Subcutaneous abdominal adipose tissue (tissue), 5 donors: ENCODE measurements around the gene LZTR1.
"Not testable (repeated sequence)": the region's sequence is repeated elsewhere in the genome, so short reads cannot be mapped to it uniquely, and the experiment has no call there.

Experiments
- H3K27ac ChIP-seq: one replicate; pipeline ENCODE4 v1.7.0; 2013; ENCODE audit warnings: low read depth, mild to moderate bottlenecking, inconsistent platforms, low read length, moderate library complexity
- H3K27me3 ChIP-seq, 5 donors: one replicate each; pipeline ENCODE4 v1.7.0; 2013; ENCODE audit warnings: low read length in 5 of 5, inconsistent platforms in 1 of 5; ENCODE audit not compliant: control insufficient read depth in 5 of 5, insufficient read depth in 4 of 5
- H3K36me3 ChIP-seq, 5 donors: one replicate each; pipeline ENCODE4 v1.7.0; 2013; ENCODE audit warnings: low read length in 5 of 5; ENCODE audit not compliant: control insufficient read depth in 5 of 5, insufficient read depth in 5 of 5
- H3K4me1 ChIP-seq, 5 donors: one replicate each; pipeline ENCODE4 v1.7.0; 2013; ENCODE audit warnings: low read length in 5 of 5, mild to moderate bottlenecking in 3 of 5, moderate library complexity in 1 of 5; ENCODE audit not compliant: control insufficient read depth in 5 of 5, insufficient read depth in 5 of 5
- H3K4me3 ChIP-seq, 5 donors: one replicate each; pipeline ENCODE4 v1.7.0; 2013; ENCODE audit warnings: low read length in 5 of 5, low read depth in 1 of 5
- H3K9ac ChIP-seq, 5 donors: one replicate each; pipeline ENCODE4 v1.7.0; 2013; ENCODE audit warnings: low read length in 5 of 5, mild to moderate bottlenecking in 4 of 5, moderate library complexity in 3 of 5
- H3K9me3 ChIP-seq, 5 donors: one replicate each; pipeline ENCODE4 v1.7.0; 2013; ENCODE audit warnings: low read length in 5 of 5; ENCODE audit not compliant: control insufficient read depth in 5 of 5
- donor health status: healthy.
- donor health status: healthy.
- donor health status: healthy.
- donor health status: healthy.
- donor health status: healthy.

Gene LZTR1

DNA sequence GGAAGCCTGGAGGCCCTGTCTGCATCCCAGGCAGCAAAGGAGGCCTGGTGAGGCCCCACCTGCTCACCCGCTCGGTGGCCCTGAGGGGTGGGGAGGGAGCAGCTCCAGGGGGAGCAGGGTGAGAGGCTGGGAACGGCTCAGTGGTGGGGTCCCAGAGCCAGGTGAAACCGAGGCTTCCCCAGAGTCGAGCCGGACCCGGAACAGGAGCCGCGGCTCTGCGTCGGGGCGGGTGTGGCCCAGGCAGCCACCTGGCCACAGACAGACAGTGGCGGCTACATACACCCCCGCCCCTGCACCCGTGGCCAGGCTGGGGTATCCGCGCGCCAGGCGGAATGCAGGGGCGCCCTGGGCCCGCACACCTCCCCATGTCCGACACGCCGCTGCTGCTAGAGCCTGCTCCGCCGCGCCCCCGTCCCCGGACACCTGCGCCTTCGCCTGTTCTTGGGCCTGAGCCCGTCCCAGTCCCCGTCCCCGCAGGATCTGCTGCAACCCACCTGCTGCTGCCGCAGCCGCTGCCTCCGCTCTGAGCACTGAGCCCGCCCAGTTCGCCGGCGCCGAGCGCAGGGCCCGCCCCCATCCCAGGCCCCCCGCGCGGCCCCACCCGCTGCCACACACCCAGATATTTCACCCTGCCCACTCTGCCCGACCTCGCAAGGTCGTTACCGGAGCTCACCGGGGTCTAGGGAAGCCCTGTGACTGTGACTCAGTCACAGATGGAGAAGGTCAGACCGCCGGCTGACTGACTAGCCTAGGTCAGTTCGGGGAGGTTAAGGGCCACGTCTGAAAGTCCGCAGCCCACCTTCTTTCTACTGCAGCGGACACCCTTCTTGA, 50.2 kb downstream of the LZTR1 start, which contains the start of gene SLC7A4:
TSS of gene SLC7A4 (minus strand) at position 525 of the 831 bp plus-strand sequence. CDS start 749 bp downstream, outside the sequence.
- no peak within 1 kb of the TSS for H3K27ac ChIP-seq
- H3K9me3 ChIP-seq = no peaks in the 10 kb centered on the region
- peaks cover 0 to 31% (median 18%) of the 10 kb centered on the region in 5 donors for H3K4me1 ChIP-seq
- H3K4me3 ChIP-seq = peak within 1 kb of the TSS; percentile 39 to 68 (median 64)
- peaks cover 3 to 23% (median 9%) of the 10 kb centered on the region in 5 donors for H3K27me3 ChIP-seq
- no peaks in the 10 kb centered on the region for H3K36me3 ChIP-seq
- H3K9ac ChIP-seq = peak within 1 kb of the TSS in 1 of 5 donors; percentile 58

DNA sequence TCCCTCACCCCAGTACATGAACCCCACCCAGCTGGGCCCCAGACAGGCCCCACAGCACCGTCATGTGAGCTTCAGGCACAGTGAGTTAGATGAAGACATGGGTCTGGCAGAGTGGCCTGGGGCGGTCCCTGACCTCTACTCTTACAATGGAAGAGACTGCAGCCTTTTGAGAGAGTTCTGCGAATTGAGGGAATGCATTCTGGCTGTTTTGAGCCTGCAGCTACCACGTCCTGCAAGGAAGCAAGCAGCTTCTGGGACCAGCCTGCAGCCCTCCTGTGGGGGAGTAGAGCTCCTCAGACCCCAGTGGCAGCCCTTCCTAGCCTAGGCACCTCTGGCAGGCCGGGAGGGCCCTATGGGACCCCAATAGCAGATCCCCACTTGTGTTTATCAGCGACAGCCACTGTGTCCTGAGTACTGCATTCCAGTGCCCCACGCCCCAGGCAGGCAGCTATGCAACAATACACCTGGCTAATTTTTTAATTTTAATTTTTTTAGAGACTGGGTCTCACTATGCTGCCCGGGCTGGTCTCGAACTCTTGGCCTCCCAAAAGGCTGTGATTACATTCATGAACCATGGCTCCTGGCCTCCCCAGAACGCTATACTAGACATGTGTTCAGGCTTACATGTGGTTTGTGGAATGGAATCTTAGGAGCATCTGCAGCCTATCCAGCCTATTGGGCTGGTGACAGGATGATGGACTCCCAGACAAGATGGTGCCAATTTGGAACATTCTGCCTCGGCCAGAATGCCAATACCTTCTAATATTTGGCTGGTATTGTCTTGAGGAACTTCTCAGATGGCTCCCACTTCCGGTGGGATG, 51.0 kb downstream of the LZTR1 start:
- H3K9ac ChIP-seq = peak overlapping the region in 1 of 5 donors; percentile 58
- peaks cover 3 to 23% (median 9%) of the 10 kb centered on the region in 5 donors for H3K27me3 ChIP-seq
- H3K36me3 ChIP-seq = no peaks in the 10 kb centered on the region
- no peak overlapping the region for H3K27ac ChIP-seq
- H3K4me3 ChIP-seq = peak overlapping the region; percentile 39 to 66 (median 48)
- no peaks in the 10 kb centered on the region for H3K9me3 ChIP-seq
- H3K4me1 ChIP-seq = peaks cover 0 to 35% (median 26%) of the 10 kb centered on the region in 5 donors

DNA sequence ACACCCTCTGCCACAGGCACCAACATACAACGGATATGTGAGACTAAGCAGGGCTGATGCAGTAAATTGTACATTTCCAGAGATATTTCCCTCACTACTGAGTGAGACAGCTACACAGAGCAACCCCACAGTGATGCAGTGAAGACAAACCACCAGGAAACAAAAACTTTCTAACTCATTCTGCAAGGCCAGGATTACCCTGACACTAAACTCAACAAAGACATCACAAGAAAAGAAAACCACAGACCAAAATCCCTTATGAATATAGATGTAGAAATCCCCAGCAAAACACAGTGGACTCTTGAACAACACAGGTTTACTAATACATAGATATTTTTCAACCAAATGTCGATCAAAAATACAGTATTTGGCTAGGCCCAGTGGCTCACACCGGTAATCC, 51.8 kb downstream of the LZTR1 start:
- H3K27me3 ChIP-seq = peaks cover 3 to 23% (median 9%) of the 10 kb centered on the region in 5 donors
- peaks cover 0 to 41% (median 32%) of the 10 kb centered on the region in 5 donors for H3K4me1 ChIP-seq
- no peak overlapping the region for H3K4me3 ChIP-seq
- H3K36me3 ChIP-seq = no peaks in the 10 kb centered on the region
- no peak overlapping the region for H3K9ac ChIP-seq
- H3K9me3 ChIP-seq = no peaks in the 10 kb centered on the region
- no peak overlapping the region for H3K27ac ChIP-seq

DNA sequence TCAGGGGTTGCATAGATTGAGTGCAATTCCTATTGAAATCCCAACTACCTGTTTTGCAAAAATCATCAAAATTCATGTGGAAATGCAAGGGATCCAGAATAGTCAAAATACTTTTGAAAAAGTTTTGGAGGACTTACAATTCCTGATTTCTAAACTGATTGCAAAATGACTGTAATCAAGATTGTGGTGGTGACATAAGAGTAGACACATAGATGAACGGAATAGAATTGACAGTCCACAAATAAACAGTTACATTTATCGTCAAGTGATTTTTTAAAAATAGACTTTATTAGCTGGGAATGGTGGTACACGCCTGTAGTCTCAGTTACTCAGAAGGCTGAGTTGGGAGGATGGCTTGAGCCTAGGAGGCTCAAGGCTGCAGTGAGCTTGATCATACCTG, 52.9 kb downstream of the LZTR1 start:
- no peaks in the 10 kb centered on the region for H3K36me3 ChIP-seq
- H3K4me1 ChIP-seq = peaks cover 0 to 41% (median 32%) of the 10 kb centered on the region in 5 donors
- H3K9me3 ChIP-seq = no peaks in the 10 kb centered on the region
- H3K27ac ChIP-seq = no peak overlapping the region
- H3K9ac ChIP-seq = no peak overlapping the region
- peaks cover 3 to 18% (median 9%) of the 10 kb centered on the region in 5 donors for H3K27me3 ChIP-seq
- H3K4me3 ChIP-seq = no peak overlapping the region

DNA sequence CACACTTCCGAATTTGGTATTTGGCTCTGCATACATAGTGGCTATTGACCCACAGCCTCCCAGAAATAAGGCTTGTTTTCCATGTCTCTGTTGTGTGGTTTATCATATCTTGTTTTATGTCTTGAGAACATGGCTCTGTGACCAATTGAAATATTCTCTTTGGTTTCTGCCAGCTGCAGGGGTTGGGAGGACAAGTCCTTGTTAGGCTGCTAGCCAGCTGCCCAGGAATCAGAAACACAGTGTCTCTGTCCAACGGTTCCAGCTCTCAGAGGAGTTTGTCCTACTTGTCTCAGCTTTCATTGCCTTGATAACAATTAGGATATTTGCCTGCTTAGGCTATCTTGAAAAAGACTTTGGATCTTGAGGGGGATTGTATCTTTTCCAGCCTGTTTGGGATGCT, 56.3 kb downstream of the LZTR1 start:
- H3K4me1 ChIP-seq = peaks cover 0 to 21% (median 15%) of the 10 kb centered on the region in 5 donors
- no peak overlapping the region for H3K27ac ChIP-seq
- H3K4me3 ChIP-seq = no peak overlapping the region
- no peaks in the 10 kb centered on the region for H3K36me3 ChIP-seq
- no peaks in the 10 kb centered on the region for H3K9me3 ChIP-seq
- H3K9ac ChIP-seq = no peak overlapping the region
- H3K27me3 ChIP-seq = no peaks in the 10 kb centered on the region

DNA sequence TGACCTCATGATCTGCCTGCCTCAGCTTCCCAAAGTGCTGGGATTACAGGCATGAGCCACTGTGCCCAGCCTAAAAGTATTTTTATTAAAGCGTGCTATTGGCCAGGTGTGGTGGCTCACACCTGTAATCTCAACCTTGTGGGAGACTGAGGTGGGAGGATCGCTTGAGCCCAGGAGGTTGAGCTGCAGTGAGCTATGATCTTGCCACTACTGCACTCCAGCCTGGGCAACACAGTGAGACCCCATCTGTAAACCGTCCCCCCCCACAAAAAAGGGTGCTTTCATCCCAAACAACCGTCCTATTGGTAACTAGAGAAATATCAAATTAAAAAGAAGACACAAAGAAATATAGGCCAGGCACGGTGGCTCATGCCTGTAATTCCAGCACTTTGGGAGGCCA, 57.1 kb downstream of the LZTR1 start:
- H3K27ac ChIP-seq, H3K9ac ChIP-seq: not testable (repeated sequence)

DNA sequence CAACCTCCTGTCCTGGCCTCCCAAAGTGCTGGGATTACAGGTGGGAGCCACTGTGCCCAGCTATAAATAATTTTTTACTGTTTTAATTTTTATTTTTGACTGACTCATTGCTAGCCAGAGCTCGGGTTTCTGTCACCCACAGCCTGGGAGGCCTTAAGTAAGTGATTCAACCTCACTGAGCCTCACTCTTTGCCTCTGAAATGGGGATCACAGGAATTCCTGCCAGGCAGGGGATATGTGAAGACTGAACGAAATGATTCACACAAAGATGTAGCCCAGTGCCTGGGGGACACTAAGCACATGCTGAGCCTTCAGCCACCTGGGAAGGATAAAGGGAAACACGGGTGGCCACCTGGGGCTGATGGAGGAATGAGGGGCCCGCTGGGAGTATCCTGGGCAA, 59.8 kb downstream of the LZTR1 start:
- H3K9ac ChIP-seq = no peak overlapping the region
- no peak overlapping the region for H3K27ac ChIP-seq
- no peak overlapping the region for H3K4me3 ChIP-seq
- H3K27me3 ChIP-seq = no peaks in the 10 kb centered on the region
- H3K4me1 ChIP-seq = peaks cover 3 to 37% (median 37%) of the 10 kb centered on the region in 5 donors
- H3K36me3 ChIP-seq = no peaks in the 10 kb centered on the region
- no peaks in the 10 kb centered on the region for H3K9me3 ChIP-seq

More for the DNA sequence above, 57.1 kb downstream of the LZTR1 start:
- H3K9me3 ChIP-seq, H3K4me3 ChIP-seq, H3K27me3 ChIP-seq, H3K36me3 ChIP-seq: not testable (repeated sequence)
- peaks cover 0 to 21% (median 17%) of the 10 kb centered on the region in 5 donors for H3K4me1 ChIP-seq

DNA sequence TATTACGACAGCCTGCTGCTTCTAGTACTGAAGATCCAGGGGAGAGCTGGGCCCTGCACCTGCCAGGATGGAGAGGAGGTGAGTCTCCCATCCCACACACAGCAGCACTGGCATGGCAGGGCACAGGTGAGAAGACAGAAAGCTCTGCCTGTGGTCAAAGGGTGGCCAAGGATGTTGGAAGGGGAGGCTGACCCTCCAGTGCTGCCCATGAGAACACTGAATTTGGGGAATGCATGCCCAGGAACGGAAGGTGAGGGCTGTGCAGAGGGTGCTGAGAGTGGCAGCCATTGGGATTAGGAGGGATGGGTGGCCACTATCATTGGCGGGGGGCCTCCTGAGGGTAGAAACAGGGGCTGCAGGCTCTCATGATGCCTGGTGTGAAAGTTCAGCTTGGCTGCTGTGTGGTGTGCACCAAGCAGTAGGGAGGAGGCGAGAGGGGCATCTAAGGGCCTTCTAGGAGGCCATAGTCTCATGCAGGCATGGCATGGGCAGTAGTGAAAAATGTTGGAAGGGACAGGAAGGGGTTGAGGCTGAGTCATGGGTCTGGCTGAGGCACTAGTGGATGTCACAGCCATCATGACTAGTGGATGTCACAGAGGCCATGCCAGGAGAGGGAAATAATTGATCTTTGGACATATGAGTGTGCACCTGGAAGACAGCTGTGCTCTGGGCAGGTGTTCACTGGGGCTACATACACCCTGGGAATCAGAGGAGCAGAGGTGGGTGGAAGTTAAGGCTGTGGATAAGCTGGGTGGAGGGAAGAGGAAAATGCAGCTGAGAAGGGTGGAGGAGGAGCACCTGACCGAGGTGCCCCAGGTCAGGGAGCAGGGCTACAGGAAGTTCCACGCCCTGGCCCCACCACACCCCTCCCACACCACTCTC, 61.1 kb downstream of the LZTR1 start:
- no peaks in the 10 kb centered on the region for H3K36me3 ChIP-seq
- H3K4me3 ChIP-seq = no peak overlapping the region
- H3K27me3 ChIP-seq = no peaks in the 10 kb centered on the region
- H3K9me3 ChIP-seq = no peaks in the 10 kb centered on the region
- H3K27ac ChIP-seq = no peak overlapping the region
- H3K9ac ChIP-seq = no peak overlapping the region
- H3K4me1 ChIP-seq = peaks cover 3 to 32% (median 25%) of the 10 kb centered on the region in 5 donors

DNA sequence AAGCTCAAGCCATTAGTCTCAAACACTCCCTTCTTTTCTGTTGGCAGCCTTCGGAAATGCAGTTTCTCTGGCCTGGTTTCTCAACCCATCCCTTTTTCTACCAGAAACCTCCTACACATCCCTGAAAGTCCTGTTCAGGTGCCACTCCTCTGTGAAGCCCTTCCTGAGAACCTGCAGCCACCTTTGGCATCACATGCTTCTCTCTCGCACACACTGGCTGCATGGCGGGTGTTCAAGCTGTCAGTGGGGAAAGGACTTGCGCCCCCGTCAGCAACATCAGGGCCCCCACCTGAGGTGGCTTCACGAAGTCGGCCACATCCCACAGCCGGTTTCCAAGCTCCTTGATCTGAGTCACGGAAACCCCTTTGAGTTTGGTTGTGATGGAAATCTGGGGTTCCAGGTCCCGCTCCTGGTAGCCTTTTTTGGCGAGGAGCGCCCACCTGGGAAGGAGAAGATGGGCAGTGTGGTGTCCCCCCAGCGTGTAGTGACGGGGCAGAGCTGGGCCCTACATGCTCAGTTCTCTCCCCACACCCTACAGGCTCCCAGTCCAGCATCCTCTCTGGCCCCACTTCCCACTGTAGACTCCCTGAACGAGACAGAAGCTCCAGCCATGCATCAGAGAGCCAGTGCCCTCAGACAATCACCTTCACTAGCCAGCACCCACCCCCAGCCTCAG, 61.9 kb downstream of the LZTR1 start:
- Histone ChIP-seq H3K36me3 (no peaks in the 10 kb centered on the region), H3K9me3 (no peaks in the 10 kb centered on the region), H3K27ac (no peak overlapping the region), H3K9ac (peak overlapping the region in 1 of 5 donors; percentile 51), H3K27me3 (no peaks in the 10 kb centered on the region), H3K4me1 (peaks cover 3 to 25% (median 21%) of the 10 kb centered on the region in 5 donors), H3K4me3 (peak overlapping the region in 3 of 5 donors; percentile 50 to 64 (median 51))
